OCI-LY7 (cell line): ENCODE results near the gene MLLT3.

Source experiments
- EZH2phosphoT487 ChIP-seq: fragments of 200-600 bp; sonication (generic); IDR thresholded peaks from 2 replicates; pipeline ENCODE4 v1.6.1; 2018; ENCODE audit warnings: low read depth, borderline replicate concordance, mild to moderate bottlenecking, mixed run types, antibody characterized with exemption, low read length, moderate library complexity, mixed read lengths
- TF ChIP-seq, protein P1 (sequence below): fragments of 200-600 bp; sonication (generic); conservative IDR thresholded peaks from 2 replicates; pipeline ENCODE4 v1.5.1; 2014; ENCODE audit warnings: mild to moderate bottlenecking, antibody characterized with exemption, low read length, moderate library complexity, mixed read lengths

DNA sequence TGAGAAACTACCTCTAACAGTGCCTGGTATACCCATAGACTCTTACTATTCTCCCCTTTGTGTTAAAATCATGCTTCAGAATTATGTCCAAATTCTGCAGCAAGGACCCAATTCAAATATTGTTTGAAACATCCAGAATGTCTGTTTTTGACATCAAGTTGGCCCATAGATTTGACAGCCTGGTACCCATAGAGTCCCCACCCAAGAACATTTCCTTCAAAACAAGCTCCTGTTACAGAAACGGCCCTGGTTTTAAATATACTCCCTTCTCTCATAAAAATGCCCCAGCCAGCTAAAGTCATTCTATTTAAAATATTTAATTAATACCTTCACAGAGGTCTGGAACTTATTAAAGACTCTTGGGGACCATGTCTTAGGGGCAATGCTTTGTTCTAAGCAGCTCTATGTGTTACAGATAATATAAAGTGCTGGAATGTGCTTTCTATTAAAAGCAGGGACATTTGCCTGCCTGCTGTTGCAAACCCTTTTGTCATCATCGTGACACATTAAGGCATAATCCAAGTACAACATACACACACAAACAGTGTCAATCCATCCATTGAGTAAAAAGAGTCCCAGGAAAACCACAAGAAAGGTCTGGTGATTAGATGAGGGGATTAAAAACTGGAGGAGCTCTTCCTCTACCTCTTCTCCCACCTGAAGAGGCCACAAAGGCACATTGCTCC is 321.7 kb downstream of the MLLT3 start:
- TF ChIP-seq, protein P1, sequence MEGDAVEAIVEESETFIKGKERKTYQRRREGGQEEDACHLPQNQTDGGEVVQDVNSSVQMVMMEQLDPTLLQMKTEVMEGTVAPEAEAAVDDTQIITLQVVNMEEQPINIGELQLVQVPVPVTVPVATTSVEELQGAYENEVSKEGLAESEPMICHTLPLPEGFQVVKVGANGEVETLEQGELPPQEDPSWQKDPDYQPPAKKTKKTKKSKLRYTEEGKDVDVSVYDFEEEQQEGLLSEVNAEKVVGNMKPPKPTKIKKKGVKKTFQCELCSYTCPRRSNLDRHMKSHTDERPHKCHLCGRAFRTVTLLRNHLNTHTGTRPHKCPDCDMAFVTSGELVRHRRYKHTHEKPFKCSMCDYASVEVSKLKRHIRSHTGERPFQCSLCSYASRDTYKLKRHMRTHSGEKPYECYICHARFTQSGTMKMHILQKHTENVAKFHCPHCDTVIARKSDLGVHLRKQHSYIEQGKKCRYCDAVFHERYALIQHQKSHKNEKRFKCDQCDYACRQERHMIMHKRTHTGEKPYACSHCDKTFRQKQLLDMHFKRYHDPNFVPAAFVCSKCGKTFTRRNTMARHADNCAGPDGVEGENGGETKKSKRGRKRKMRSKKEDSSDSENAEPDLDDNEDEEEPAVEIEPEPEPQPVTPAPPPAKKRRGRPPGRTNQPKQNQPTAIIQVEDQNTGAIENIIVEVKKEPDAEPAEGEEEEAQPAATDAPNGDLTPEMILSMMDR: no peak
- TF ChIP-seq EZH2phosphoT487: no peak
